ENCODE measurements around the gene NTF4.

NTF4 gene

DNA sequence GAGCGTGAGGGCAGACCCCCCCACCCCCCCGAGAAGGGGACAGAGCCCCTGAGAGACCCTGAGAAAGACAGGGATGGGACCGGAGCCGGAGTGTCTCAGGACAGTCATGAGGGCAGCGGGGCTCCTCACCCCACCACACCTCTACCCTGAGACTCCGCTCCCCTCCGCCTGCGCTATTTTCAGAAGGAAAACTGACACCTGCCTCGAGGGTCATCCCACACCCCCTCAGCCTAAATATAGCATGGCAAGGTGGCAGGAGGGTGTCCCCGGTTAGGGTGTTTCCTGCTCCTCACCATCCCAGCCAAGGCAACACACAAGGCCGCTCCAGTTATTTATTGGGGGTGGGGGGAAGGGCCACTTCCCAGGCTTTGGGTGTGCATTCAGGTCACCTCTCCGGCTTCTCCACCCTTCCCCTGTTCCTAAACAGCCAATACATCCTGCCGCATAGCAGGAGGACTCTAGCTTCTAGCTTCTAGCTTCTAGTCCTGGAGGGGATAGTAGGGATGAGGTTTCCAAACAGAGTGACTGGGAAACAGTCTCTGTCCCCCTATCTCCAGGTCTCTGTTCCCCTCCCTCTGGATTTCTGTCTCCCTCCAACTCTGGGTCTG is 1.4 kb upstream of the NTF4 start:
- Histone ChIP-seq H3K4me3 (ENCODE audit: low read depth in 1 of 2, low read length in 1 of 2) (no peak overlapping the region), H3K27me3 (peaks cover 100% of the 10 kb centered on the region), H3K9me3 (no peaks in the 10 kb centered on the region), H3K36me3 (no peaks in the 10 kb centered on the region), H3K27ac (no peak overlapping the region), H3K4me1 (ENCODE audit: control insufficient read depth in 1 of 2, insufficient read depth in 1 of 2, low read depth in 1 of 2, low read length in 1 of 2) (no peaks in the 10 kb centered on the region)
- TF ChIP-seq, protein P1, sequence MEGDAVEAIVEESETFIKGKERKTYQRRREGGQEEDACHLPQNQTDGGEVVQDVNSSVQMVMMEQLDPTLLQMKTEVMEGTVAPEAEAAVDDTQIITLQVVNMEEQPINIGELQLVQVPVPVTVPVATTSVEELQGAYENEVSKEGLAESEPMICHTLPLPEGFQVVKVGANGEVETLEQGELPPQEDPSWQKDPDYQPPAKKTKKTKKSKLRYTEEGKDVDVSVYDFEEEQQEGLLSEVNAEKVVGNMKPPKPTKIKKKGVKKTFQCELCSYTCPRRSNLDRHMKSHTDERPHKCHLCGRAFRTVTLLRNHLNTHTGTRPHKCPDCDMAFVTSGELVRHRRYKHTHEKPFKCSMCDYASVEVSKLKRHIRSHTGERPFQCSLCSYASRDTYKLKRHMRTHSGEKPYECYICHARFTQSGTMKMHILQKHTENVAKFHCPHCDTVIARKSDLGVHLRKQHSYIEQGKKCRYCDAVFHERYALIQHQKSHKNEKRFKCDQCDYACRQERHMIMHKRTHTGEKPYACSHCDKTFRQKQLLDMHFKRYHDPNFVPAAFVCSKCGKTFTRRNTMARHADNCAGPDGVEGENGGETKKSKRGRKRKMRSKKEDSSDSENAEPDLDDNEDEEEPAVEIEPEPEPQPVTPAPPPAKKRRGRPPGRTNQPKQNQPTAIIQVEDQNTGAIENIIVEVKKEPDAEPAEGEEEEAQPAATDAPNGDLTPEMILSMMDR (IDR thresholded peaks at IDR 0.05): no peak

DNA sequence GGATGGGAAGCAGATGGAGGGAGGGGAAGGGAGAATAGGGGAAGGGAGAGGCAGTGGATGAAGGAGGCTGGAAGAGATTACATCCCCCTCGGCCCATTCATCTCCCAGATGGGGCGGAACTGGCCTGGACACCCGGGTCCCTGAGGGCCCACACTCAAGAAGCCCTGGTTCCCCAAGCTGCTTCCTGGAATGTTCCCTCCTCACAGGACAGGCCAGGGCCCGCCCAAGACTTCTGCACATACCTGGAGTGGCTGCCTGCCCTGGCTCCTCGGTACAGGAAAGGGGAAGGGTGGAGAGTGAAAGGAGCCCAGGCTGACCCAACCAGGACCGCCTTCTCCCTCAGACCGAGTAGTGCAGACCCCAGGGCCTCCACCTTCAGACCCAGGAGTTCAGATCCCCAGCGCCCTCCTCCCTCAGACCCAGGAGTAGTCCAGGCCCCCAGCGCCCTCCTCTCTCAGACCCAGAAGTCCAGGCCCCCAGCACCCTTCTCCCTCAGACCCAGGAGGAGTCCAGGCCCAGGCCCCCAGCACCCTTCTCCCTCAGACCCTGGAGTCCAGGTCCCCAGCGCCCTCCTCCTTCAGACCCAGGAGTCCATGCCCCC is 489 bp downstream of the NTF4 start:
- no peak overlapping the region for H3K27ac ChIP-seq
- no peaks in the 10 kb centered on the region for H3K4me1 ChIP-seq (ENCODE audit: control insufficient read depth in 1 of 2, insufficient read depth in 1 of 2, low read depth in 1 of 2, low read length in 1 of 2)
- H3K4me3 ChIP-seq (ENCODE audit: low read depth in 1 of 2, low read length in 1 of 2): no peak overlapping the region
- peaks cover 100% of the 10 kb centered on the region for H3K27me3 ChIP-seq
- H3K9me3 ChIP-seq: no peaks in the 10 kb centered on the region
- TF ChIP-seq, protein P1 (IDR thresholded peaks at IDR 0.05): no peak
- H3K36me3 ChIP-seq: no peaks in the 10 kb centered on the region

DNA sequence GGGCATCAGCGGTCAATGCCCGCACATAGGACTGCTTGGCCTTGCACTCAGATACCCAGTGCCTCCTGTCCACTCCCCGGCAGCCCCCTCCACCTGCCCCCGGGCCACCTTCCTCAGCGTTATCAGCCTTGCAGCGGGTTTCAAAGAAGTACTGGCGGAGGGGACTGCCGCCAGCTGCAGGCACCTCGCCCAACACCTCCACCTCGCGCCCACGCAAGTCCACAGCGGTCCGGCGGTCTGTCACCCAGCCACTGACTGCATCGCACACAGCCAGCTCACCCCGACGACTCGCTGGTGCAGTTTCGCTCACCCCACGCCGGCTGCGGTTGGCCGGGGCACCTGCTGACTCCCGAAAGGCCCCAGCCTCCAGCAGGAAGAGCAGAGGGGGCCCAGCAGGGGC is 3.2 kb downstream of the NTF4 start:
- no peak overlapping the region for H3K4me3 ChIP-seq (ENCODE audit: low read depth in 1 of 2, low read length in 1 of 2)
- no peak overlapping the region for H3K27ac ChIP-seq
- no peaks in the 10 kb centered on the region for H3K36me3 ChIP-seq
- TF ChIP-seq, protein P1 (IDR thresholded peaks at IDR 0.05): no peak
- H3K9me3 ChIP-seq: no peaks in the 10 kb centered on the region
- peaks cover 100% of the 10 kb centered on the region for H3K27me3 ChIP-seq
- H3K4me1 ChIP-seq (ENCODE audit: control insufficient read depth in 1 of 2, insufficient read depth in 1 of 2, low read depth in 1 of 2, low read length in 1 of 2): peaks cover 12 to 14% of the 10 kb centered on the region in 2 experiments

DNA sequence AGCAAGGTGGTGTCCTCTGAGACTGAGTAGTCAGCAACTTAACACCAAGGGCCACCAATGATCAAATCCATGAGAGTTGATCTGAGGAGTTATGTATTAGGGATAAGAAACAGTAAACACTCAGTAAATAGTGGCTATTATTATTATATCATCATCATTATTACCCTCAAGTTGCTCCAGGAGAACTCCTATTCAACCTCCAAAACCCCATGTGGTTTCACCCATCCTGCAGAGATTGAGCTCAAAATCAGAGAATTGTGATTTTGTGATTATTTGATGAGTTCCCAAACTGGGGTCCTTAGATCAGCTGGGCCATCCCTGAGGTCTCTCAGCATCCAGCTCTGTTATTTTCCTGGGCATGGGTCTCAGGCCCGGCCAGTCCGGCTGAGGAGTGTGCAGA is 3.6 kb downstream of the NTF4 start:
- TF ChIP-seq, protein P1 (IDR thresholded peaks at IDR 0.05): no peak

DNA sequence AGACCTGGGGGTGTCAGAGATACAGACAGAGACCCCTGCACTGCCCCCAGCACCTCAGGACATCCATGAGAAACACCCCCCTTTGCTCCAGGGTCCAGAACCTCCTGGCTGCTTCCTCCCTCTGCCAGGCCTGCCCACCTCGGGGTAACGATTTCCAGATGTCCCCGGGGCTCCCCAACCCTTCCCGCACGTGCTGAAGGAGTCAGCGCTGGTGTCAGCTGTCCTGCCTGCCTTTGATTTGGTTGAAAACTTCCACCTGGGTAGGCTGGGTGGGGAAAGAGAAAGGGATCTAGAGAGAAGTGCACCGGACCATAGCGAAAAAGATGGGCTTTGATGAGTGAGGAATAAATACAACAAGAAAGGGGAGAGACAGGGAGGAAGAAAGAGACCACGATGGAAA is 5.6 kb downstream of the NTF4 start:
- Histone ChIP-seq H3K36me3 (no peaks in the 10 kb centered on the region), H3K9me3 (no peaks in the 10 kb centered on the region), H3K27ac (no peak overlapping the region), H3K4me1 (ENCODE audit: control insufficient read depth in 1 of 2, insufficient read depth in 1 of 2, low read depth in 1 of 2, low read length in 1 of 2) (peaks cover 18 to 21% of the 10 kb centered on the region in 2 experiments), H3K27me3 (peaks cover 93% of the 10 kb centered on the region), H3K4me3 (ENCODE audit: low read depth in 1 of 2, low read length in 1 of 2) (no peak overlapping the region)
- TF ChIP-seq, protein P1 (IDR thresholded peaks at IDR 0.05): no peak

More for the DNA sequence above, 3.6 kb downstream of the NTF4 start:
- Histone ChIP-seq H3K27me3 (peaks cover 100% of the 10 kb centered on the region), H3K9me3 (no peaks in the 10 kb centered on the region), H3K36me3 (no peaks in the 10 kb centered on the region), H3K4me1 (ENCODE audit: control insufficient read depth in 1 of 2, insufficient read depth in 1 of 2, low read depth in 1 of 2, low read length in 1 of 2) (peaks cover 16 to 18% of the 10 kb centered on the region in 2 experiments), H3K4me3 (ENCODE audit: low read depth in 1 of 2, low read length in 1 of 2) (no peak overlapping the region), H3K27ac (no peak overlapping the region)

All from neutrophil (primary cell).